Inflammatory macrophage treated with lipopolysaccharide for 1 hour (primary cell): ENCODE measurements around the gene GINS3.
"Not testable (repeated sequence)": the region's sequence is repeated elsewhere in the genome, so short reads cannot be mapped to it uniquely, and the experiment has no call there.

Experiments used
- DNase-seq, 2 donors: peaks; one replicate each; pipeline ENCODE4 v3.0.0-alpha.2; 2020 to 2022

The GINS3 gene

DNA sequence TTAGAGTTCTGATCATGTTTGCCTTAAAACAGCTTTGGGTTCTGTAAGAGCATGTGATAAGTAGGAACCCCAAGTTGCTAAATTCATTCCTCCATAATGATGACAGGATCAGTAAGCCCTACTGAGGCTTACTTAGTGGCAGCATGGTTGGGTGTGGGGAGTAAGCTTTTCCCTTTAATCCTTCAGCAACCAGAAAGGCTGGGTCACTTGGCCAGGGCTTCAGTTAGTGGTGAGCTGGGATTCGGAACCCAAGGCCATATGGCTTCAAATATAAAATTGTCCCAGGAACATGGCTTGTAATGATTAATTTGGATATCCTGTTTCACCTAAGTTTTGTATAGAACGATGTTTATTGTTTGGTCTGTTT is 850 bp downstream of the GINS3 start:
- DNase-seq: peak in 1 of 2 donors; percentile 4

DNA sequence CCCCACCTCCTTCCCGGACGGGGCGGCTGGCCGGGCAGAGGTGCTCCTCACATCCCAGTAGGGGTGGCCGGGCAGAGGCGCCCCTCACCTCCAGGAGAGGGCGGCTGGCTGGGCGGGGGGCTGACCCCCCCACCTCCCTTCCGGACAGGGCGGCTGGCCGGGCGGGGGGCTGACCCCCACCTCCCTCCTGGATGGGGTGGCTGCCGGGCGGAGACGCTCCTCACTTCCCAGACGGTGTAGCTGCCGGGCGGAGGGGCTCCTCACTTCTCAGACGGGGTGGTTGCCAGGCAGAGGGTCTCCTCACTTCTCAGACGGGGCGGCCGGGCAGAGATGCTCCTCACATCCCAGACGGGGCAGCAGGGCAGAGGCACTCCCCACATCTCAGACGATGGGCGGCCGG is 4.6 kb downstream of the GINS3 start:
- DNase-seq: not testable (repeated sequence)

- no peak for DNase-seq
Measured at GRCh38 chr16:58399718-58400633, 7.7 kb downstream of the GINS3 start.

DNA sequence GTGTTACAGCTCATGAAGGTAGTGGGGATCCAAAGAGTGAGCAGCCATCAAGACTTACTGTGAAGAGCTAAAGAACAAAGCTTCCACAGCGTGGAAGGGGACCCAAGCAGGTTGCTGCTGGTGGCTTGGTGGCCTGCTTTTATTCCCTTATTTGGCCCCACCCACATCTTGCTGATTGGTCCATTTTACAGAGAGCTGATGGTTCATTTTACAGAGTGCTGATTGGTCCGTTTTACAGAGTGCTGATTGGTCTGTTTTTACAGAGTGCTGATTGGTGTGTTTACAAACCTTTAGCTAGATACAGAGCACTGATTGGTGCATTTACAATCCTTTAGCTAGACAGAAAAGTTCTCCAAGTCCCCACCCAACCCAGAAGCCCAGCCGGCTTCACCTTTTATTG is 9.0 kb downstream of the GINS3 start:
- not testable (repeated sequence) for DNase-seq

- no peak for DNase-seq
Measured at GRCh38 chr16:58402796-58403195, 10.5 kb downstream of the GINS3 start.

DNA sequence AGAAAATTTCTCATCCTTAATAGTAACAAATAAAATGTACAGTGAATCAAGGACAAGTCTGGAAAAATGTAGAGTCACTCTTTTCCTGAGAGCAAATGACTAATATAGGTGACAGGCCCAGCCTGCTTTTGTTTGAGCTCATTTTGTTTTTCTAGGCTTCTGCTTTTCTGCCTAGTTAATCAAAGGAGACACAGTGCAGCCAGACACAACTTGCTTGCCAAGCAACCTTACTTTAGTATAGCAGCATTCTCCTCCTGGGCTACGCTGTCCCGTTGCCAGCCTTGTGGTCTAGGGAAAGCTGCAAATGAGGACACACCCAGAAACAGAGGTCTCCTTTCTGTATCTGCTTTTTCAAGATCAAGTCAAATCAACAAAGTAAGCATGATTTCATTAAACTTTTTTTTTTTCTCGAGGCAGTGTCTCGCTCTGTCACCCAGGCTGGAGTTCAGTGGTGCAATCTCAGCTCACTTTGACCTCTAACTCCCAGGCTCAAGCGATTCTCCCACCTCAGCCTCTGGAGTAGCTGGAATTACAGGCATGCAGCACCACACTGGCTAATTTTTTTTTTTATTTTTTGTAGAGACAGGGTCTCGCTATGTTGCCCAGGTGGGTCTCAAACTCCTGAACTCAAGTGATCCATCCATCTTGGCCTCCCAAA is 17.2 kb downstream of the GINS3 start:
- no peak for DNase-seq

DNA sequence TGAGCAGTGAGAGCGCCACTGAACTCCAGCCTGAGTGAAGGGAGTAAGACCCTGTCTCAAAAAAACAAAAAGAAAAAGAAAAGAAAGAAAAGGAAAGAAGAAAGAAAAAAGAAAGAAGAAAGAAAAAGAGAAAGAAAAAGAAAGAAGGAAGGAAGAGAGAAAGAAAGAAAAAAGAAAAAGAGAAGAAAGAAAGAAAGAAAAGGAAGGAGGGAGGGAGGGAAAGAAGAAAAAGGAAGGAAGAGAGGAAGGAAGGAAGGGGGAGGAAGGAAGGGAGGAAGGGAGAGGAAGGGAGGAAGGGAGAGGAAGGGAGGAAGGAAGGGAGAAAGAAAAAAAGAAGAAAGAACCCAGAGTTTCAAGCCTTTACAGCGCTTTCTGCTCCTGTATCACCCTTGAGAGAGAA is 19.1 kb downstream of the GINS3 start:
- no peak for DNase-seq

DNA sequence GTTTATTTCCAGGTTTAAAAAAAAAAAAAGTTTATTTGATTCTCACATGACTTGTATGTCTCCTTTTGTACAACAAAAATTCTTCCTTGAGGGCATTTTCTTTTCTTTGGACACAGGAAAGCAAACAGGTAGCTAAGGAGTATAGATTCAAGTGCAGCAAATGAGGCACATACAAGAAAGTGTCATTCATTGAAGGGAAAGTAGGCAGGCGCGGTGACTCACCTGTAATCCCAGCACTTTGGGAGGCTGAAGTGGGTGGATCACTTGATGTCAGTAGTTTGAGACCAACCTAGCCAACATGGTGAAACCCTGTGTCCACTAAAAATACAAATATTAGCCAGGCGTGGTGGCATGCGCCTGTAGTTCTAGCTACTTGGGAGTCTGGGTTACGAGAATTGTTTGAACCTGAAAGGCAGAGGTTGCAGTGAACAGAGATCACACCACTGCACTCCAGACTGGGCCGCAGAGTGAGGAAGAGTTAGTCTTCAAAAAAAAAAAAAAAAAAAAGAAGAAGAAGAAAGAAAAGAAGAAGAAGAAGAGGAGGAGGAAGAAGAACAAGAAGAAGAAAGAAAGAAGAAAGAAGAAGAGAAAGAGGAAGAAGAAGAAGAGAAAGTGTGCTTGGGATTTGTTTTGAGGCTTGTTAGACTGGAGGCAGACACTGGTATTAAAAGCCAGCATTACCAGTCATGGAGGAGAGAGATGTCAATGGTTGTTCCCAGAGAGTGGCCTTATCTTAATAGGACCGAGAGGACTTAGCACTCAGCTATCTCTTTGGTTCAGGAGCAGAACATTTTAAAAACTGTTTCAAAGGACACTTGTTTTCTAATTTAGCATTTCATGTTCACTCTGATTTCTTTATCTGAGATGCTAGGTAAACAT is 19.7 kb downstream of the GINS3 start:
- DNase-seq: no peak

DNA sequence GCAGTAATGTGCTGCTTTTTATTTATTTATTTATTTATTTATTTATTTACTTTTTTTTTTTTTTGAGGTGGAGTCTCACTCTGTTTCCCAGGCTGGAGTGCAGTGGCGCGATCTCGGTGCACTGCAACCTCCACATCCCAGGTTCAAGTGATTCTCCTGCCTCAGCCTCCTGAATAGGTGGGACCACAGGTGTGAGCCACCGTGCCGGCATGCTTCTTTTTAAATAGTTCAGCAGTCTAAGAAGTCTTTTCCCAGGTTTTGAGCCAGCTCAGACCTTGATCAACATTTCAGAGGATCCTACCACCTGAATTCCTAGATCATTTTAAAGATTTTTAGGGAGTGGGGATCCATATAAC is 20.3 kb downstream of the GINS3 start:
- not testable (repeated sequence) for DNase-seq

DNA sequence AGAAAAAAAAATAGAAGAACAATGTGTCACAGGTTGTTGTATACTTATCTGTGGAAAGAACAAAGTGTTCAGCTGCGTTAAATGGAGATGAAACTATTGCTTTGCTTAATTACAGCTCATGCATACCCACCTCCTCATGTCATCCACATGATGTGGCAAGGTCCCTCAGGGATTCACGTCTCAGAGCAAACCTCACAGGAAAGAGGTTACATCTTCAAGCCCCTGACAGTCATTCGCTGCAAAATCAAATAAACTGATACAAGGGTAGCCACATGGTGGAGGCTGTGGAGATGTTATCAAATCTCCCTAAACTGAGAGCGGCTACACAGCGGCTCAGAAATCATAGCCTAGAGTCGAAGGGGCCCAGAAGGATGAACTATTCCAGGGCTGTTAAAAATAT is 21.1 kb downstream of the GINS3 start:
- no peak for DNase-seq

- no peak for DNase-seq
Measured at GRCh38 chr16:58415003-58415402, 22.7 kb downstream of the GINS3 start.

DNA sequence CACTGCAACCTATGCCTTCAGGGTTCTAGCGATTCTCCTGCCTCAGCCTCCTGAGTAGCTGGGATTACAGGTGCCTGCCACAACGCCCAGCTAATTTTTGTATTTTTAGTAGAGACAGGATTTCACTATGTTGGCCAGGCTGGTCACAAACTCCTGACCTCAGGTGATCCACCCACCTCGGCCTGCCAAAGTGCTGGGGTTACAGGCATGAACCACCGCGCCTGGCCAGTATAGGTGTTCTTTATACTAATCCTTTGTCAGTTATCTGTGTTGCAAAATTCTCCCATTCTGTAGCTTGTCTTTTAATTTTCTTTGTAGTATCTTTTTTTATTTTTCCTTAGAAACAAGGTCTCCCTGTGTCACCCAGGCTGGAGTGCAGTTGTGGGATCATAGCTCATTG is 23.7 kb downstream of the GINS3 start:
- not testable (repeated sequence) for DNase-seq

DNA sequence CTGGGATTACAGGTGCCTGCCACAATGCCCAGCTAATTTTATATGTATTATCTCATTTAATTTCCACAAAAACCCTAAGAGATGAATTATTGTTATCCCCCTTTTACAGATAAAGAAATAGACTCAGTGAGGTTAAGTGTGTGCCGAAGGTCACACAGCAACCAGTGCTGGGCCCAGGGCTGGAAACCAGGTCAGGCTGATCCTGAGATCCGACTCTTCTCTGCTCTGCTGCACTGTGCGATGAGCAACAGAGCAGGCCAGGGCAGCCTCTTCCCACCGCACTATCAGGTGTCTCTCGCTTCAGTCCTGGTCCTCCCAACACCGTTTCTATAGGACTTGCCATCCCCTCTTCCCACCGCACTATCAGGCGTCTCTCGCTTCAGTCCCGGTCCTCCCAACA is 24.8 kb downstream of the GINS3 start:
- DNase-seq: no peak

GRCh38 chr16:58417600-58417999 is 25.3 kb downstream of the GINS3 start:
- no peak for DNase-seq

DNA sequence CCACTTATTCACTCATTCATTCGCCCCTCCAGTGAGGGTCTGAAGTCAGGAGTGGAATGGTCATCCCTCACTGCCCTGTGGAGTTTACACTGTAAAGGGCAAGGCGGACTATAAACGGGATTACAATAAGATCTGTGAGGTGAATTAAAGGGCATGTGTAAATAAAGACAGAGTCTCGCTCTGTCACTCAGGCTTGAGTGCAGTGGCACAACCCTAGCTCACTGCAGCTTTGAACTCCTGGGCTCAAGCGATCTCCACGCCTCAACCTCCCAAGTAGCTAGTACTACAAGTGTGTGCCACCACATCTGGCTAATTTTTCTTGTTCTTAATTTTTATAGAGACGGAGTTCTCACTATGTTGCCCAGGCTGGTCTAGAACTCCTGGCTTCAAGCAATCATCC is 25.8 kb downstream of the GINS3 start:
- DNase-seq: no peak

DNA sequence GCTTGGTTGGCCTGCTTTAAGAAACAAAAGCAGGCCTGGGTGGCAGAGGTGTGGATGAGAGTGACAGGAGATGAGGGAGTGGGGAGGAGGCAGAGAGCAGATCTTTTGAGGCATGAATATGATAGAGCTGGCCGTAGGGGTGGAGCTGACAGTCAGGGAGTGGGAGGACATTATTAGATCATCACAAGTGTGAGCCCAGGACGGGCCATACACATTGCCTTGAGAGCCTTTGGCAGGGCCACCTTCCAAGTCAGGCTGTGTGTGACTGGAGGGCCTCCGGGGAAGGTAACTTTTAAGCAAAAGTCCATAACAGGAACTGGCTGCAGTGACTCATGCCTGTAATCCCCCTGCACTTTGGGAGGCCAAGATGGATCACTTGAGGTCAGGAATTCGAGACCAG is 26.3 kb downstream of the GINS3 start:
- DNase-seq: peak; percentile 17 to 50

GRCh38 chr16:58419241-58419990 is 27.1 kb downstream of the GINS3 start:
- DNase-seq: no peak

GRCh38 chr16:58421059-58421458 is 28.8 kb downstream of the GINS3 start:
- DNase-seq: peak; percentile 74 to 77

- DNase-seq: no peak
Measured at GRCh38 chr16:58421529-58421928, 29.3 kb downstream of the GINS3 start.

DNA sequence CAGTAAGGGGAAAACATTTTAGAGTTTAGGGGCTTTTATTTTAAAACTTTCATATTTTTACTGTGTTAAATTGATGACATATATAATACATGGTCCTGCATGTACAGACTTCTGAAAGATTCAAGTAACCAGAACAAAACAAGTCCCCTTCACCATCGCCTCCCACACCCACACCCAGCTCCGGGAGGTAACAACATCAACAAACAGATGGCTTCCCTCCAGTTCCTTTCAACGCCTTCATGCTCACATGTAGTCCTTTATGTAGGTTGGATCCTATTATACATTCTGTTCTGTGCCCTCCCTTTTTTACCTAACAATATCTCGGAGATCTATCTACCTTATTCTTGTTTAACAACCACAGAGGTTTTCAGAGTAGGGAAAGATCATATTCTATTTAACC is 30.5 kb downstream of the GINS3 start:
- no peak for DNase-seq

DNA sequence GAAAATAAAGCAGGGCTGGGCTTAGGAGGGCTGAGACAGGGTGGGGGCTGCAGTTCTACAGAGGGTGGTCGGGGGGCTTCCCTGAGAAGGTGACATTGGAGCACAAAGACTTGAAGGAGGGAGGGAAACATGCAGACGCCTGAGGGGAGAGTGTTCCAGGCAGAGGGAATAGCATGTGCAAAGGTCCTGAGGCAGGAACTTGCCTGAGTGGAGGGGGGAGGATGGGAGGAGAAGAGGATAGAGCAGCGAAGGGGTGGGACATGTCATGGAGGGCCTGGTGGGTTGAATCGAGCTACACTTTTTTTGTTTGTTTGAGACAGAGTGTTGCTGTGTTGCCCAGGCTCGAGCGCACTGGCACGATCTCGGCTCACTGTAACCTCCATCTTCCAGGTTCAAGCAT is 33.0 kb downstream of the GINS3 start:
- DNase-seq: no peak

DNA sequence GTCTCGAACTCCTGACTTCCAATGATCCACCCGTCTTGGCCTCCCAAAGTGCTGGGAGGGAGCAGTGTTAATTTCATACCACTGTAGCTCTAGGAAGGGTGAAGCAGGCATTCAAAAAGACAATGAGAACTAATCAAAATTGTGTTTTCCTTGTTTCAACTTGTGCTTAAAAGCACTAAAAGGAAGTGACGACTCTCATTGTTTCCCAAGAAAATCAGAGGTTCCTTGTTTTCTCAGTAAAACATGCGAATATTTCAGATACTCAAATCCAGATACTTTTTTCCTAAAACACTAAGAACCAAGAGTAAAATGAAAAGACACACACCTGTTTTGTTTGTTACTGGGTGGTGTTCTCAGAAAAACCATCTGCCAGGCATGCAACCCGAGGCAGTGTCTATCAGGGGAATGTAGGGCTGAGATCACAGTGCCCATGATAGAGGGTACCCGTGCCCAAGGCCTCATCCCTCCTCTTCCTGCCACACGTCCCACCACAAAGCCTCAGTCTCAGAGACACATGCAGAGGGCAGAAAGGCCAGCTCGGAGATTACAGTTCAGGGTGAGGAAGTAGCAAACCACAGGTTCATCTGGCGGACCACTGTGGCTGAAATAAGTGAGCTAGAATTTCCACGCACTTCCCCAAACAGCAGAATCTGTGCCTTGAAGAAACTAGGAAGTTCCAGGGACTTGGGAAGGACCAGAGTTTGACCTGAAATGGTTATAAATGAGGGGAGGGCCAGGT is 33.7 kb downstream of the GINS3 start:
- DNase-seq: peak; percentile 65 to 69
